H1 (cell line): ENCODE results near the gene STX2. TPM values are rescaled to one million over a fixed set of nuclear protein-coding genes. Genes with fewer than 3 reads are reported as not detected.

Experiments used
- ASH2L ChIP-seq: fragments of 200-600, 300-600 bp; sonication (generic); IDR thresholded peaks from one replicate; pipeline ENCODE4 v1.7.1; 2017; ENCODE audit warnings: low read length
- CBX8 ChIP-seq: fragments of 300-800, 300-1000 bp; sonication (generic); IDR thresholded peaks from 2 replicates; pipeline ENCODE4 v1.7.1; 2016; ENCODE audit warnings: low read depth, low read length, borderline replicate concordance
- CHD2 ChIP-seq: IDR thresholded peaks from 2 replicates; pipeline ENCODE4 v1.6.1; 2012; ENCODE audit warnings: low read length, improper control_type of control experiment
- CTCF ChIP-seq, 3 experiments: IDR thresholded peaks; 1 replicate in 2 of 3; 2 replicates in 1 of 3; pipeline versions ENCODE4 v1.5.1 to v1.6.1; 2011; ENCODE audit warnings: low read length in 3 of 3, mild to moderate bottlenecking in 3 of 3, inconsistent platforms in 2 of 3, low read depth in 1 of 3, moderate library complexity in 1 of 3; ENCODE audit not compliant: insufficient read depth in 1 of 3; ENCODE audit errors: control extremely low read depth in 1 of 3
- EGR1 ChIP-seq: IDR thresholded peaks from 2 replicates; pipeline ENCODE4 v1.6.1; 2011; ENCODE audit warnings: low read depth, low read length, borderline replicate concordance
- SAP30 ChIP-seq: fragments of 300-600 bp; sonication (generic); IDR thresholded peaks from 2 replicates; pipeline ENCODE4 v1.7.1; 2012; ENCODE audit warnings: low read length, moderate library complexity, mild to moderate bottlenecking, inconsistent platforms; ENCODE audit not compliant: insufficient read depth, insufficient replicate concordance
- SIX5 ChIP-seq: IDR thresholded peaks from 2 replicates; pipeline ENCODE4 v1.6.1; 2011; ENCODE audit warnings: mild to moderate bottlenecking, low read depth, low read length
- TCF12 ChIP-seq: IDR thresholded peaks from 2 replicates; pipeline ENCODE4 v1.6.1; 2011; ENCODE audit warnings: low read depth, mild to moderate bottlenecking, low read length
- YY1 ChIP-seq: IDR thresholded peaks from 2 replicates; pipeline ENCODE4 v1.6.1; 2011; ENCODE audit warnings: low read depth, mild to moderate bottlenecking, low read length
- polyA plus RNA-seq, 7 experiments: library from polyadenylated mRNA; depleted of rRNA in 3 of 7; stranded (reverse) in 5 of 7; unstranded in 2 of 7; fragments of >200 nt in 5 of 7; fragments of 200-250 nt in 2 of 7; gene quantifications; 1 replicate in 5 of 7; 2 replicates in 1 of 7; 4 replicates in 1 of 7; pipeline versions ENCODE4 v1.2.1 to v1.2.3, GENCODE V29; 2011 to 2013; ENCODE audit warnings: missing spikeins in 2 of 7, mixed read lengths in 2 of 7
- total RNA-seq: library from RNA; stranded (reverse); fragmentation: NEBNext Ultra II Directional; extraction: Animal tissue kit (Norgen Biotek cat#: 25700); gene quantifications from 2 replicates; pipeline ENCODE4 v1.2.1, GENCODE V29; 2021

STX2 gene
- total and polyA plus RNA-seq, 2 of the 8 experiments (the other 6 are each of a cell fraction or from before 2014, with no cell fraction given): 20.0 to 26.3 TPM

- TF ChIP-seq CTCF (IDR thresholded peaks at IDR 0.05; ENCODE audit: control extremely low read depth in 1 of 3, insufficient read depth in 1 of 3, low read depth in 1 of 3, low read length in 3 of 3) (no peak), ASH2L (peak; percentile 95), SAP30 (no peak), TCF12 (no peak), EGR1 (no peak), SIX5 (no peak), CBX8 (no peak), CHD2 (0 out of 2 replicates have a peak, but pooled peaks have one; percentile 17), YY1 (no peak)
These were observed 10.7 kb upstream of the STX2 start (continued) for GRCh38 chr12:130849561-130850417.
